ENCODE measurements around the gene PTGR3.

Gene PTGR3

DNA sequence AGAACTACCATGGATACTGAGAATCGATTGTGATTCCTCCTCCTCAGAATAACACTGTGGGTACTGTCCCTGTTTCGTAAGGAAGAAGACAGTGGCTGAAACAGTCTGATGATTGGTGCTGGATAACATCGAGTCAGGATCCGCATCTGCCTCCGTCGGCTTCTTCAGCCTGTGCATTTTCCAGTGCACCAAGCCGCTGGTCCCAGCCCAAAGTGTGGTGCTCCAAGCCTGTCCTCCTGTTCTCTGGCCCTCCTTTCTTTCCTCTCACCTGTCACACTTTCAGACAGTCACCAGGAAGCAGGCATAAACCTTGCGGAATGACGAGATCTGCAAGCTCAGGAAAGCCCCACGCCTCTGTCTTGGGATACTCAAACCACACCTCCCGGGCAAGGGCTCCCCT lies 30.6 kb downstream of the PTGR3 start:
- no peak for TF ChIP-seq CTCF (IDR thresholded peaks at IDR 0.05; ENCODE audit: control extremely low read depth, extremely low read depth, low read depth, missing control alignments)
- DNase-seq (ENCODE audit: extremely low spot score): no peak
- POLR2A ChIA-PET: no interaction called here
- CTCF ChIA-PET: no interaction called here

DNA sequence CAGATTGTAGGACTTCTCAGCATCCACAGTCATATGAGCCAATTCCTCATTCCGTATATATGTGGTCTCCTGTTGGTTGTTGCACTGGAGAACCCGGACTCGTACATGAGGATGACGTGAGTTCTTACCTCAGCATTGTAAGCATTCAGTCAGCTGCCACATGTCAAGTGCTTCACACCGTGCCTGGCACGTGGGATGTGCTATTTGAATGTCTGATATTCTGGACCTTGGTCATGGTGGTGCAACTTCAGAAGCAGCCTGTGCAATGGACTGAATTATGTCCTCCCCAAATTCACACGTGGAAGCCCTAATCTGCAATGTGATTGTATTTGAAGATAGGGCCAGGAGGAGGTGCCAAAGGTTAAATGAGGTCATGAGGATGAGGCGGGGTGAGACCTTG lies 32.1 kb downstream of the PTGR3 start:
- no peak for DNase-seq (ENCODE audit: extremely low spot score)
- CTCF ChIA-PET: no interaction called here
- POLR2A ChIA-PET: no interaction called here
- TF ChIP-seq CTCF (IDR thresholded peaks at IDR 0.05; ENCODE audit: control extremely low read depth, extremely low read depth, low read depth, missing control alignments): no peak

DNA sequence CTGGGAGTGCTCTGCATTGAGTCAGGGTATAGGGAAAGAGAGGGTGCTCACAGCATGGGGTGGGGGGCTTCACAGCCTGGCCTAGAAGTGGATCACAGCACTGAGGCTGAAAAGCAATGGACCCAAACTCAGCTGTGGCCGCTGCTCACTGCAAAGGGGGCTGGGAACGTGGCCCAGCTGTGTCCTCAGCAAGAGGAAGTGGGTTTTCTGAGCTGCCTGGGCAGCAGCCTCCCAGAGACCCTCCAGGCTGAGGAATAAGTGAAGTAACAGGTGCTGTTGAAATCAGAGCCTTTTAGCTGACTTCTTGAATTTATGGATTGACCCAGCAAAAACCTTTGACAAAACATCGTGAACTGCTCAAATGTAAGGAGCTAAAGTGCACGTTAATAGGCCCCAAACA lies 35.2 kb downstream of the PTGR3 start:
- no peak for TF ChIP-seq CTCF (IDR thresholded peaks at IDR 0.05; ENCODE audit: control extremely low read depth, extremely low read depth, low read depth, missing control alignments)
- CTCF ChIA-PET: interaction anchor here (0.8 to 2.1 kb wide), 3 partner anchors 9 to 164 kb away, joined by 3 to 8 read pairs (median 3); no protein-coding TSS in a partner anchor
- POLR2A ChIA-PET: no interaction called here
- DNase-seq (ENCODE audit: extremely low spot score): no peak

DNA sequence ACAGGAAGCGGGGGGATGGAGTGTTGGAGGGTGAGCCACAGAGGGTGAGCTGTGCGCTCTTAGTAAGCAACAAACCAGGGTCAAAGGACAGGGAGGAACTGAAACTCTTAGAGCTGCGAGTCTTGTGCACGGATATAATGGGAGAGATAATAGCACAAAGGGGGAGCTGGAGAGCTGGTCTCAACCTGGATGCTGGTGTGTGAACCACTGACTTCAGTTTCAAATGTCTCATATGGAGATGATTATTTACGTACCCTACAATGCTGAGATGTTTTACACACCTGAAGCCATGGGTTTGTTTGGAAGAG lies 35.9 kb downstream of the PTGR3 start:
- ChIA-PET POLR2A (no interaction called here), CTCF (interaction anchor here (0.8 to 2.1 kb wide), 6 partner anchors 8 to 164 kb away, joined by 3 to 8 read pairs (median 3); no protein-coding TSS in a partner anchor)
- TF ChIP-seq CTCF (IDR thresholded peaks at IDR 0.05; ENCODE audit: control extremely low read depth, extremely low read depth, low read depth, missing control alignments): peak; percentile 31
- DNase-seq (ENCODE audit: extremely low spot score): peak; percentile 85

GRCh38 chr18:75172299-75173124 lies 36.4 kb downstream of the PTGR3 start:
- ChIA-PET CTCF (interaction anchor here (0.8 to 2.1 kb wide), 7 partner anchors 7 to 489 kb away, joined by 3 to 8 read pairs (median 3); no protein-coding TSS in a partner anchor), POLR2A (no interaction called here)
- DNase-seq (ENCODE audit: extremely low spot score): no peak
- no peak for TF ChIP-seq CTCF (IDR thresholded peaks at IDR 0.05; ENCODE audit: control extremely low read depth, extremely low read depth, low read depth, missing control alignments)

- DNase-seq (ENCODE audit: extremely low spot score): no peak
- CTCF ChIA-PET: no interaction called here
- POLR2A ChIA-PET: no interaction called here
- no peak for TF ChIP-seq CTCF (IDR thresholded peaks at IDR 0.05; ENCODE audit: control extremely low read depth, extremely low read depth, low read depth, missing control alignments)
These were observed 38.0 kb downstream of the PTGR3 start for GRCh38 chr18:75170916-75171315.

Data from GM10248 (cell line).